Natural killer cell (primary cell): ENCODE data around the gene MMD2. TPM values are rescaled to one million over a fixed set of nuclear protein-coding genes. Genes with fewer than 3 reads are reported as not detected.

Experiments used
- ATAC-seq, 3 donors: fragments of 150-1000 bp in 2 of 3; fragments of 200-7000 bp in 1 of 3; cut with Tn5 transposase; 1 replicate in 1 of 3; 2 replicates in 2 of 3; pipeline ENCODE4 v1.10.0; 2021; ENCODE audit warnings: mild to moderate bottlenecking in 2 of 3, moderate library complexity in 2 of 3
- DNase-seq, 2 donors: peaks; one replicate each; pipeline versions ENCODE4 v3.0.0 to v3.0.0-alpha.2; 2013 to 2021; ENCODE audit warnings: mixed read lengths in 1 of 2
- H3K27ac ChIP-seq: one replicate; pipeline ENCODE4 v1.5.1; 2013; ENCODE audit warnings: mild to moderate bottlenecking, low read length
- H3K27me3 ChIP-seq: one replicate; pipeline ENCODE4 v1.6.1; 2013; ENCODE audit warnings: low read length; ENCODE audit not compliant: control insufficient read depth, insufficient read depth
- H3K36me3 ChIP-seq: one replicate; pipeline ENCODE4 v1.6.1; 2013; ENCODE audit warnings: low read length; ENCODE audit not compliant: control insufficient read depth, insufficient read depth
- H3K4me1 ChIP-seq: one replicate; pipeline ENCODE4 v1.6.1; 2013; ENCODE audit warnings: low read length; ENCODE audit not compliant: control insufficient read depth, insufficient read depth
- H3K4me3 ChIP-seq: one replicate; pipeline ENCODE4 v1.5.1; 2013; ENCODE audit warnings: low read length
- H3K9me3 ChIP-seq: one replicate; pipeline ENCODE4 v1.6.1; 2013; ENCODE audit warnings: low read length; ENCODE audit not compliant: control insufficient read depth, insufficient read depth
- H3K27ac Mint-ChIP-seq, 2 donors: one replicate each; pipeline ENCODE4 v1.8.0; 2022; ENCODE audit warnings: mild to moderate bottlenecking in 2 of 2, mixed read lengths in 2 of 2, moderate library complexity in 1 of 2
- H3K27me3 Mint-ChIP-seq, 2 donors: one replicate each; pipeline ENCODE4 v1.8.0; 2022; ENCODE audit warnings: low read depth in 2 of 2, mixed read lengths in 2 of 2
- H3K36me3 Mint-ChIP-seq: one replicate; pipeline ENCODE4 v1.8.0; 2022; ENCODE audit warnings: mixed read lengths
- H3K4me1 Mint-ChIP-seq, 2 donors: one replicate each; pipeline ENCODE4 v1.8.0; 2022; ENCODE audit warnings: mixed read lengths in 2 of 2
- H3K4me3 Mint-ChIP-seq: one replicate; pipeline ENCODE4 v1.8.0; 2022; ENCODE audit warnings: mild to moderate bottlenecking, moderate library complexity, mixed read lengths
- H3K9me3 Mint-ChIP-seq, 2 donors: one replicate each; pipeline ENCODE4 v1.8.0; 2022; ENCODE audit warnings: mixed read lengths in 2 of 2
- WGBS: methylation state at CpG from one replicate; pipeline ENCODE4 v1.1.7; 2013; ENCODE audit warnings: missing lambda C conversion rate; ENCODE audit not compliant: insufficient coverage; 5-methylcytosine and 5-hydroxymethylcytosine counted together
- intact Hi-C: fragments of 100-400 bp; cut with micrococcal nuclease; formaldehyde crosslinking; loops from one replicate; pipeline ENCODE4 v1.14.2; 2022
- total RNA-seq, 4 donors: library from RNA; stranded (reverse); fragments of 120-200 nt in 1 of 4; gene quantifications; one replicate each; pipeline versions ENCODE4 v1.2.3 to v1.2.4, GENCODE V29; 2013 to 2022
- TF ChIP-seq, protein P1 (sequence below): fragments of 200-600 bp; IDR thresholded peaks from one replicate; pipeline ENCODE4 v1.8.0; 2022; ENCODE audit warnings: antibody characterized with exemption

Gene MMD2
- total RNA-seq, 3 donors from 2014 or later (not counting 1 experiment from before 2014, with no cell fraction given), result not detected

DNA sequence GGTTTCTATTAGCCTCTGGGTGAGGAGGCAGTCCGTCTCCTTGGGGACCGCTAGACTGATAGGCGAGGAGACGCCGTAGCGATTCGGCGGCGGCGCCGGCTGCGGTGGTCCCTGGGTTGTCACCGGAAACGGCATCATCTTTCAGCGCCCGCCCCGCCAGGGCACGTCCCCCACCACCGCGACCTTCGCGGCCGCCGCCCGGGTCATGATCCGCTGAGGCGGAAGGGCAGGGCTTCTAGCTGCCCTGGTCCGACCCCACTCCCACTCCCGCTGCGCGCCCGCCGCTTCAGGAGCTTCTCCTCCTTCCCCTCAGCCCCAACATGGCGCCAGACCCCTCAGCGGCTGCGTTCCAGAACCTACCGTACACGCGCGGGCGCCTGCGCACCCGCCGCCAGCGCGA, 97.3 kb downstream of the MMD2 start, which contains the start of gene PAPOLB:
Gene PAPOLB (minus strand): TSS at position 358 of the 400 bp plus-strand sequence. CDS start 220 bp downstream, at position 138.
- H3K27ac Mint-ChIP-seq, result peak within 1 kb of the TSS; percentile 80 to 88
- WGBS, result 22% methylated on average over 46 of the region's 46 CpGs

DNA sequence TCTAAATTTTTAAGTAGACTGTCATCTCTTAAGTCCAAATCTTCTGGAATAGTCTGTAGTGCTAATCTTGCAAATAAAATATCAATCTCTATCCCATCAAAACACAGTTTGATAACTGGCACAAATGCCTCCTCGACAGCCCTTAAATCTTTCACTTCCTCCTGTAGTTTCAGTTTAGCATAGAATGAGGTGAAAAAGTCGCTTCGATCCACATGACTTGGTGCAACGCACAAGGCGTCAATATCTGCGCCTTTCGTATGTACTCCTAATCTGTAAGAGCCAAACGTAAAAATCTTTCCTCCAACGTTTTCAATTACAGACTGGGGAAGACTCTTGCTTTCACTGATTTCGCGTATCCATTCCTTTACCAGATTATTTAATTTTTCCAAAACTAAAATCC, 97.8 kb downstream of the MMD2 start:
- no peaks in the 10 kb centered on the region for H3K9me3 ChIP-seq
- Mint-ChIP-seq H3K4me1 (peaks cover 7 to 11% of the 10 kb centered on the region in 2 donors), H3K27me3 (peaks cover 48 to 60% of the 10 kb centered on the region in 2 donors), H3K4me3 (peak overlapping the region; percentile 86), H3K36me3 (no peaks in the 10 kb centered on the region), H3K9me3 (peaks cover 2 to 3% of the 10 kb centered on the region in 2 donors), H3K27ac (peak overlapping the region; percentile 80 to 88)
- WGBS, result 78% methylated on average over 11 of the region's 11 CpGs
- intact Hi-C loops, result no loop called here
- H3K36me3 ChIP-seq, result no peaks in the 10 kb centered on the region
- no peak for DNase-seq
- peak overlapping the region; percentile 40 for H3K4me3 ChIP-seq
- ATAC-seq, result no peak
- peak overlapping the region; percentile 28 for H3K27ac ChIP-seq
- peaks cover 11% of the 10 kb centered on the region for H3K4me1 ChIP-seq
- TF ChIP-seq, protein P1, sequence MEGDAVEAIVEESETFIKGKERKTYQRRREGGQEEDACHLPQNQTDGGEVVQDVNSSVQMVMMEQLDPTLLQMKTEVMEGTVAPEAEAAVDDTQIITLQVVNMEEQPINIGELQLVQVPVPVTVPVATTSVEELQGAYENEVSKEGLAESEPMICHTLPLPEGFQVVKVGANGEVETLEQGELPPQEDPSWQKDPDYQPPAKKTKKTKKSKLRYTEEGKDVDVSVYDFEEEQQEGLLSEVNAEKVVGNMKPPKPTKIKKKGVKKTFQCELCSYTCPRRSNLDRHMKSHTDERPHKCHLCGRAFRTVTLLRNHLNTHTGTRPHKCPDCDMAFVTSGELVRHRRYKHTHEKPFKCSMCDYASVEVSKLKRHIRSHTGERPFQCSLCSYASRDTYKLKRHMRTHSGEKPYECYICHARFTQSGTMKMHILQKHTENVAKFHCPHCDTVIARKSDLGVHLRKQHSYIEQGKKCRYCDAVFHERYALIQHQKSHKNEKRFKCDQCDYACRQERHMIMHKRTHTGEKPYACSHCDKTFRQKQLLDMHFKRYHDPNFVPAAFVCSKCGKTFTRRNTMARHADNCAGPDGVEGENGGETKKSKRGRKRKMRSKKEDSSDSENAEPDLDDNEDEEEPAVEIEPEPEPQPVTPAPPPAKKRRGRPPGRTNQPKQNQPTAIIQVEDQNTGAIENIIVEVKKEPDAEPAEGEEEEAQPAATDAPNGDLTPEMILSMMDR, result no peak
- H3K27me3 ChIP-seq, result peaks cover 12% of the 10 kb centered on the region

More for the DNA sequence above, 97.3 kb downstream of the MMD2 start, which contains the start of gene PAPOLB:
- ATAC-seq, result peak; percentile 81 to 92 (median 90)
- Histone ChIP-seq H3K36me3 (no peaks in the 10 kb centered on the region), H3K4me1 (peaks cover 11% of the 10 kb centered on the region), H3K27me3 (peaks cover 12% of the 10 kb centered on the region), H3K9me3 (no peaks in the 10 kb centered on the region), H3K27ac (peak within 1 kb of the TSS; percentile 28), H3K4me3 (peak within 1 kb of the TSS; percentile 40)
- DNase-seq, result peak; percentile 42 to 66
- Mint-ChIP-seq H3K36me3 (no peaks in the 10 kb centered on the region), H3K9me3 (peaks cover 2 to 3% of the 10 kb centered on the region in 2 donors), H3K27me3 (peaks cover 45 to 60% of the 10 kb centered on the region in 2 donors), H3K4me3 (peak within 1 kb of the TSS; percentile 86), H3K4me1 (peaks cover 7 to 11% of the 10 kb centered on the region in 2 donors)
- intact Hi-C loops, result no loop called here
- TF ChIP-seq, protein P1, result no peak

DNA sequence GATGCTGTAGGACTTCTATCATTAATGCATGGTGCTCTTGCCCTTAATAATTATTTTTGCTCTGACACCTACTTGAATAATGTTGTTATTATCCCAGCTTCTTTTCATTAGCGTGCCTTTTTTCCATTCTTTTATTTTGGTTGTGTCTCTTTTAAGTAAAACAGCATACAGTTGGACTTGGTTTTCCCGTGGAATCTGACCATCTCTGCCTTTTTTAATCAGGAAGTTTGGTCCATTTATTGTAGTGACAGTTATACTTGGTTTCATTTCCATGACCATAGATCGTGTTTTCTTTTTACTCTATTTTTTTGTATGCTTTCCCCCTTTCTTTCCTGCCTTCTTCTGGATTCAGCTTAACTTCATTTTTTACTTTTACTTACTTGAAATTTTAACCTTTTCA, 101.8 kb downstream of the MMD2 start:
- Histone ChIP-seq H3K4me1 (peaks cover 8% of the 10 kb centered on the region), H3K27ac (no peak overlapping the region), H3K4me3 (no peak overlapping the region), H3K27me3 (peaks cover 2% of the 10 kb centered on the region), H3K36me3 (no peaks in the 10 kb centered on the region), H3K9me3 (no peaks in the 10 kb centered on the region)
- Mint-ChIP-seq H3K9me3 (peaks cover 0 to 3% of the 10 kb centered on the region in 2 donors), H3K4me3 (no peak overlapping the region), H3K27ac (no peak overlapping the region), H3K36me3 (no peaks in the 10 kb centered on the region), H3K4me1 (peaks cover 7 to 10% of the 10 kb centered on the region in 2 donors), H3K27me3 (peaks cover 20 to 28% of the 10 kb centered on the region in 2 donors)
- intact Hi-C loops, result no loop called here
- 82% methylated on average over 3 of the region's 3 CpGs for WGBS
- no peak for ATAC-seq
- DNase-seq, result no peak
- TF ChIP-seq, protein P1, result no peak
